Memory B cell (primary cell): Measurements from ENCODE around the gene PLXDC2.

Source experiments
- ATAC-seq: fragments of 150-1000 bp; cut with Tn5 transposase; 2 replicates; pipeline ENCODE4 v1.10.0; 2021; ENCODE audit warnings: low read depth, mild to moderate bottlenecking, moderate library complexity
- DNase-seq, 2 donors: peaks; one replicate each; pipeline ENCODE4 v3.0.0; 2022; ENCODE audit warnings: low spot score in 2 of 2
- H3K27ac Mint-ChIP-seq: one replicate; pipeline ENCODE4 v1.8.0; 2022; ENCODE audit warnings: mild to moderate bottlenecking, moderate library complexity, mixed read lengths
- H3K27me3 Mint-ChIP-seq: one replicate; pipeline ENCODE4 v1.8.0; 2022; ENCODE audit warnings: mixed read lengths
- H3K36me3 Mint-ChIP-seq: one replicate; pipeline ENCODE4 v1.8.0; 2022; ENCODE audit warnings: mild to moderate bottlenecking, mixed read lengths
- H3K4me1 Mint-ChIP-seq: one replicate; pipeline ENCODE4 v1.8.0; 2022; ENCODE audit warnings: mixed read lengths
- H3K4me3 Mint-ChIP-seq: one replicate; pipeline ENCODE4 v1.8.0; 2022; ENCODE audit warnings: mild to moderate bottlenecking, moderate library complexity, mixed read lengths
- H3K9me3 Mint-ChIP-seq: one replicate; pipeline ENCODE4 v1.8.0; 2022; ENCODE audit warnings: mixed read lengths

Gene PLXDC2

GRCh38 chr10:19936289-19936688, 120.1 kb downstream of the PLXDC2 start:
- Mint-ChIP-seq H3K4me1 (no peaks in the 10 kb centered on the region), H3K9me3 (peaks cover 6% of the 10 kb centered on the region), H3K27ac (no peak overlapping the region), H3K4me3 (no peak overlapping the region), H3K36me3 (no peaks in the 10 kb centered on the region), H3K27me3 (no peaks in the 10 kb centered on the region)
- ATAC-seq (no peak), DNase-seq (no peak)

DNA sequence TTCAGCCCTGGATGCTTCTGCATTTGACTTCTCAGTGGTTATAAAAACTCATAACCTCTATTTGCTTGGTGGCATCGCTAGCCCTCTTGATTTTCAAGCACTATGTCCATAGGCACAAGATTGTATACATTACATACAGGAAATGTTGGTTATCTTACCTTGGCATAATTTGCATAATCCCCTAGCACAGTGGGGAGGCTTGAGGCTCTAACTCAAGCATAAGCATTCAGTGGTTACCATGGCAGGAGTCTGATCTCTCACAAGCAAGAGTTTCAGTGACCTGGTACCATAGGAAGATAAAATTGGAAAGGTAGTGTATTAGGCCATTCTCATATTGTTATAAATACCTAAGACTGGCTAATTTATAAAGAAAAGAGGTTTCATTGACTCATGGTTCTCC, 121.8 kb downstream of the PLXDC2 start:
- H3K4me1 Mint-ChIP-seq: no peaks in the 10 kb centered on the region
- no peak overlapping the region for H3K27ac Mint-ChIP-seq
- DNase-seq (no peak), ATAC-seq (no peak)
- H3K27me3 Mint-ChIP-seq: no peaks in the 10 kb centered on the region
- H3K36me3 Mint-ChIP-seq: no peaks in the 10 kb centered on the region
- H3K9me3 Mint-ChIP-seq: peaks cover 4% of the 10 kb centered on the region
- no peak overlapping the region for H3K4me3 Mint-ChIP-seq

- Mint-ChIP-seq H3K4me1 (no peaks in the 10 kb centered on the region), H3K27me3 (no peaks in the 10 kb centered on the region), H3K9me3 (peaks cover 3% of the 10 kb centered on the region), H3K27ac (no peak overlapping the region), H3K36me3 (no peaks in the 10 kb centered on the region), H3K4me3 (no peak overlapping the region)
- ATAC-seq: no peak
- no peak for DNase-seq
Observed at GRCh38 chr10:19941206-19941880, 125.1 kb downstream of the PLXDC2 start.

DNA sequence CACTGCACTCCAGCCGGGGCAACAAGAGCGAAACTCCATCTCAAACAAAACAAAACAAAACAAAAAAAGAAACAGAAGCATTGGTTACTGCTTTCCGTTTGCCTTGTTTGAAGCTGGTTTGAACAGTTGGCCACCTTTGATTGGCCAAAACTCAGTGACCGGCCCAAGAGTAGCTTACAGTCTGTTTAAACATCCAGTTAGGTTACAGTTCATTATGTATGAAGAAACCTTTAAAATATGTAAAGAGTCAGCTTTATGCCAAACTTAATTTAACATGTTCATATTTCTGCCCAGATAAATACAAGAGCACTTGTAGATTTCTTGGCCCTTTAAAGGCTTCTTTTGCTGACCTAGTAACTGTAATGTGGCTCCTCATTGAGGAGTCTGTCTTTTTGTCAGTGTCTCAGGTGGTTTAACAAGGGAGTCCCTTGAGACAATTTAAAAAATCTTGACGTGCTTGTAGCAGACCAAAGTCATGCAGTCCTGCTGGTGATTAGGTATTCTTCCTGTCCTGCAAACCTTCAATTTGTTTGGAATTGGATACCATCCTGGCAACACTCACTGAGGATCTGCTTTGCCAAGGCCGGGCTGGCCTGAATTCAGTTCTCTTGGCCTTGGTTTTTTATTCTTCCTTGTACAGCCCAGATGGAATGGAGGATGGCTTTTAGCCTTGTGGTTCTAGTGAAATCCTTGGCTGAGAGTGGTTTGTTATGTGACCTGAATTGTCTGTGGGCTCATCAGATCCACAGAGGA, 128.9 kb downstream of the PLXDC2 start:
- H3K27ac Mint-ChIP-seq: no peak overlapping the region
- H3K9me3 Mint-ChIP-seq: peaks cover 1% of the 10 kb centered on the region
- H3K27me3 Mint-ChIP-seq: no peaks in the 10 kb centered on the region
- no peak for ATAC-seq
- H3K36me3 Mint-ChIP-seq: no peaks in the 10 kb centered on the region
- no peaks in the 10 kb centered on the region for H3K4me1 Mint-ChIP-seq
- H3K4me3 Mint-ChIP-seq: no peak overlapping the region
- no peak for DNase-seq

DNA sequence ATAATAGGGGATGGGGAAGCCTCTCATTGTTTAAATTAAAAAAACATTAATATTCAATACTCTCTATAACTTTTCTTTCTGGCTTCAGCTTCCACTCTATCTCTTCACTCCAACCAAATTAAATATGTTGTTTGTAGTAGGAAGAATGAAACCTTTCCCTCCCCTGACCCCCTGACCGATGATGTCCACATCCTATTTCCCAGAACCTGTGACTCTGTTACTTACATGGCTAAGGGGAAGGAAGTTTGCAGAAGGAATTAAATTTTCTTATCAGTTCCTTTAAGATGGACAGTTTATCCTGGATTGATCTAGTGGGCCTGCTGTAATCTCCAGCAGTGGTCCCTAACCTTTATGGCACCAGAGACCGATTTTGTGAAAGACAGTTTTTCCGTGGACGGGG, 130.0 kb downstream of the PLXDC2 start:
- no peaks in the 10 kb centered on the region for H3K27me3 Mint-ChIP-seq
- DNase-seq: no peak
- no peaks in the 10 kb centered on the region for H3K4me1 Mint-ChIP-seq
- H3K9me3 Mint-ChIP-seq: peaks cover 3% of the 10 kb centered on the region
- no peaks in the 10 kb centered on the region for H3K36me3 Mint-ChIP-seq
- no peak overlapping the region for H3K27ac Mint-ChIP-seq
- ATAC-seq: no peak
- no peak overlapping the region for H3K4me3 Mint-ChIP-seq

GRCh38 chr10:19946791-19947190, 130.6 kb downstream of the PLXDC2 start:
- no peaks in the 10 kb centered on the region for H3K27me3 Mint-ChIP-seq

GRCh38 chr10:19947215-19947614, 131.0 kb downstream of the PLXDC2 start:
- Mint-ChIP-seq H3K4me3 (no peak overlapping the region), H3K9me3 (peaks cover 4% of the 10 kb centered on the region), H3K27ac (no peak overlapping the region), H3K27me3 (no peaks in the 10 kb centered on the region), H3K36me3 (no peaks in the 10 kb centered on the region), H3K4me1 (no peaks in the 10 kb centered on the region)
- DNase-seq (no peak), ATAC-seq (no peak)

More at GRCh38 chr10:19946791-19947190, 130.6 kb downstream of the PLXDC2 start:
- DNase-seq (no peak), ATAC-seq (no peak)
- no peaks in the 10 kb centered on the region for H3K36me3 Mint-ChIP-seq
- H3K27ac Mint-ChIP-seq: no peak overlapping the region
- H3K4me3 Mint-ChIP-seq: no peak overlapping the region
- no peaks in the 10 kb centered on the region for H3K4me1 Mint-ChIP-seq
- peaks cover 4% of the 10 kb centered on the region for H3K9me3 Mint-ChIP-seq

- no peak overlapping the region for H3K4me3 Mint-ChIP-seq
- DNase-seq: no peak
- ATAC-seq: no peak
- H3K36me3 Mint-ChIP-seq: no peaks in the 10 kb centered on the region
- no peak overlapping the region for H3K27ac Mint-ChIP-seq
- peaks cover 4% of the 10 kb centered on the region for H3K9me3 Mint-ChIP-seq
- H3K4me1 Mint-ChIP-seq: no peaks in the 10 kb centered on the region
- H3K27me3 Mint-ChIP-seq: no peaks in the 10 kb centered on the region
Observed at GRCh38 chr10:19947656-19948055, 131.4 kb downstream of the PLXDC2 start.

DNA sequence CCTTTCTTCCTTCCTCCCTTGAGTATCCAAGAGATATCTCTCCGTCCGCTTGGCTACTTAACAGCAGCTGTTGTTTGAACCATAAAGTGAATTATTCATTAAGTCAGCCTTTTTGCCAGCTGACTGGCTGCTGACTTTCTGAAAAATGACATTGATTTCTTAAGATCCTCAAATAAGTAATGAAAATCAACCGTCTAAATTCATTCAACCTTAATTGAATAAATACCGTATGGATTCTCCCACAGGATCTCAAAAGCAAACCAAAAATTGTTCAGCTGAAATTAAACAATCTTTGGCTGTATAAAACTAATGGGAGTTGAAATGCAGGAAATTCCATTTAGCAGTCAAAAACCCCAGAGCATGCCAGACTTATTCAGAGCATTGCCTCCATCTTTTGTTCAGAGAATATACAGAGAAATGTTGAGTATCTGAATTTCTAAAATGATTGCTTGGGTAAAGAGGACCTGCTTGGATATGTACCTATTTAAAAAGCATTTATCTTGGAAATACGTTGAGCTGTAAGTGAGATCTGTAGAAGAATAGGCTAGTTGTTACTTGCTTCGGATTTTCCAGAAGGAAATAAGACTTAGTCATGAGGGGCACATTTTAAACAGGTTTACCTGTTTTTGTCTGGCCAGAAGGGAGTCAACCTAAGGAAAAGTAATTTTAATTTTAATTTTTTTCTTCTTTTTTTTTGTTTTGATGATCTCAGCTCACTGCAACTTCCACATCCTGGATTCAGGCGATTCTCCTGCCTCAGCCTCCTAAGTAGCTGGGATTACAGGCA, 136.2 kb downstream of the PLXDC2 start:
- Mint-ChIP-seq H3K27me3 (no peaks in the 10 kb centered on the region), H3K36me3 (no peaks in the 10 kb centered on the region), H3K4me1 (no peaks in the 10 kb centered on the region), H3K27ac (no peak overlapping the region), H3K4me3 (no peak overlapping the region), H3K9me3 (peaks cover 4% of the 10 kb centered on the region)
- no peak for DNase-seq
- ATAC-seq: no peak

DNA sequence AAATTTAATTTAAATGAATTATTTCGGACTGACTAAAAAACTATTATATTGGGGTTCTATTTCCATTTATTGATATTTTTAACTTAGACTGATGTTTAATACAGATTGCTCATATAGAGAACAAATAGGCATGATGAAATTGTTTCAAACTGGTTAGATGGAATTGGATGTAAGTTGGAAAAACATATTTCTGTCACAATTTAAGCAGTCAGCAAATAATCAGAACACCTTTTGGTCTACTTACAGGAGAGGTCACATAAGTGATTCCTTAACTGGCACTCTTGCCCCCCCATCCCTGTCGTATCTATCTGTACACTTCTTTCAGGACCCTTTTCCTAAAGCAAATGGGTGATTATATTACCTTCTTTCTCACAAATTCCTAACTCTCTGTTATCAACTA, 138.4 kb downstream of the PLXDC2 start:
- H3K27me3 Mint-ChIP-seq: no peaks in the 10 kb centered on the region
- no peaks in the 10 kb centered on the region for H3K4me1 Mint-ChIP-seq
- peaks cover 4% of the 10 kb centered on the region for H3K9me3 Mint-ChIP-seq
- no peak for DNase-seq
- no peaks in the 10 kb centered on the region for H3K36me3 Mint-ChIP-seq
- no peak overlapping the region for H3K4me3 Mint-ChIP-seq
- ATAC-seq: no peak
- no peak overlapping the region for H3K27ac Mint-ChIP-seq

- Mint-ChIP-seq H3K4me1 (no peaks in the 10 kb centered on the region), H3K27me3 (no peaks in the 10 kb centered on the region), H3K27ac (no peak overlapping the region), H3K36me3 (no peaks in the 10 kb centered on the region), H3K9me3 (peaks cover 2% of the 10 kb centered on the region), H3K4me3 (no peak overlapping the region)
- ATAC-seq: no peak
- DNase-seq: no peak
Observed at GRCh38 chr10:19956516-19957032, 140.3 kb downstream of the PLXDC2 start.

DNA sequence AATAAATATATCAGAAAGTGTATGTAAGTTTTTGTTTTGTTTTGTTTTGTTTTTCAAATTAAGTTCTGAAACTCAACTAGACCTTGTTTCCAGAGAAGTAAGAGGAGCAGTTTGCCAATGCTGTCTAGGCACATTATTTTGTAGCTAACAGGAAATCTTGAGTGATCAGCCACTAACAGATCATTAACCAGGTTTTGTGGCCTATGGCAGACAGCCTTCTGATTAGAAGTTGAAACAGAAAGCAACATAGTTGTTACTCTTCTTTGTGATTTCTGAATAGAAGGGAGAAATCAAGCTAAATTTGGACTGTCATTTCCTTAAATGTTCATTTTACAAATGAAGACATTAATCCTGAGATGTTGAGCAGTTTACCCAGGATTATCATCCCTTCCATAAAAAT, 142.6 kb downstream of the PLXDC2 start:
- H3K4me1 Mint-ChIP-seq: no peaks in the 10 kb centered on the region
- ATAC-seq: no peak

DNA sequence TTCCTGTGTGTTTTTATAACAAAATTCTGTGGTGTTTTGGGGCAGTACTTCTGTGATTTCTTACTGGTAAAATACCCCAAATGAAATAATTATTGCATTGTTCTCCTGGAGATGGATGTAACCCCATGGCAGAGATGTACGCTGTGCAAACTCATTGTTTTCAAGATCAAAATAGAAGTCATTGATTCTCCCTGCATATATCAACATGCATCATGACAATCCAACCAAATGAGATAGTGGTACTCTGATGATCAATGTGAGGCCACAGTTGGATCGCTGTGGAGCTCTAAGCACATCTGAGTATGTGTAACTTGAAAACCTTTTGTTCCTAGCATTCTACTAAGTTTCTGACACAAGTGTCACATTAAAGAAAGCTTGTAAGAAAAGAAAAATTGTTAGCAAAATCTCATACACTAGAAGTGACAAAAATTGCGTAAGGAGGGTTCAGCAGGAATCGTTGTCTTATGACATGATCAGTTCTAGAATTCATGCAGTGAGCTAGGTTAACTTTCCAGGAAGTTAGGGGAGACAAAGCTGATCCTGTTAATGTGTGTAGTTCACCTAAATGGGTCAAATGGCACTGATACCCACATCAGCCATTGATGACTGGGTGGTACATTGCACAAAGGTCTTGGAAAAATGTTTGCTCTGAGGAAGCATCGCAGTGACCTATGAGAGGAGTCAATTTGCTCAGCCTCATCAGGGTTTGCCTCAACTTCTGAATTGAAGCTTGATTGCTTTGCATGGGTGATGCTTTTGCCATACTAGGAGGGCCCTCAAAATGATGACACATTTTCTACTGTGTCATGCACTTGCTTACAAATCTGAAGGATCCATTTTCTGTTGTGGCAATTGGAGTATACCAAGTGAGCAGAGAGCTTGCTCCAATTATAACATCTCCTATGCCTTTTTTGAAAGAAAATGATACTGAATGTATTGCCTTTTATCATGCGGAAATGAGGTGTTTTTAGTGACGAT, 145.1 kb downstream of the PLXDC2 start:
- H3K4me3 Mint-ChIP-seq: no peak overlapping the region
- no peaks in the 10 kb centered on the region for H3K36me3 Mint-ChIP-seq
- no peaks in the 10 kb centered on the region for H3K4me1 Mint-ChIP-seq
- DNase-seq (no peak), ATAC-seq (no peak)
- H3K9me3 Mint-ChIP-seq: peaks cover 3% of the 10 kb centered on the region
- H3K27me3 Mint-ChIP-seq: no peaks in the 10 kb centered on the region
- H3K27ac Mint-ChIP-seq: no peak overlapping the region

More for the DNA sequence above, 142.6 kb downstream of the PLXDC2 start:
- H3K27me3 Mint-ChIP-seq: no peaks in the 10 kb centered on the region
- peaks cover 3% of the 10 kb centered on the region for H3K9me3 Mint-ChIP-seq
- H3K27ac Mint-ChIP-seq: no peak overlapping the region
- no peak overlapping the region for H3K4me3 Mint-ChIP-seq
- H3K36me3 Mint-ChIP-seq: no peaks in the 10 kb centered on the region
- no peak for DNase-seq
